ENCODE data around the gene MBL2.

GRCh38 chr10:52751337-52751736 is 21.2 kb downstream of the MBL2 start:
- TF ChIP-seq POLR2AphosphoS5 (IDR thresholded peaks at IDR 0.05; ENCODE audit: low read depth, low read length) (no peak), CTCF (IDR thresholded peaks at IDR 0.05) (no peak), REST (IDR thresholded peaks at IDR 0.05; ENCODE audit: insufficient read depth in 1 of 2, low read depth in 2 of 2, low read length in 1 of 2) (no peak), SIN3A (IDR thresholded peaks at IDR 0.05; ENCODE audit: borderline replicate concordance, insufficient read depth, low read depth, low read length) (no peak), TCF7L2 (IDR thresholded peaks at IDR 0.05; ENCODE audit: low read depth, low read length) (no peak)
